Measurements from ENCODE around the gene SLC46A1.
"Not testable (repeated sequence)": the region's sequence is repeated elsewhere in the genome, so short reads cannot be mapped to it uniquely, and the experiment has no call there.

The SLC46A1 gene

GRCh38 chr17:28405632-28406472 is at the start of gene SLC46A1:
SLC46A1 (minus strand) TSS chr17:28406212; CDS start chr17:28406114, 98 bp downstream.
- DNase-seq, result peak; percentile 27

GRCh38 chr17:28449859-28450258 is 43.8 kb upstream of the SLC46A1 start:
- DNase-seq, result no peak

- DNase-seq, result no peak
Observed at GRCh38 chr17:28447396-28447760, 41.4 kb upstream of the SLC46A1 start.

- DNase-seq, result no peak
Observed at GRCh38 chr17:28446716-28447395, 40.8 kb upstream of the SLC46A1 start.

GRCh38 chr17:28443901-28444638 is 38.1 kb upstream of the SLC46A1 start:
- DNase-seq, result no peak

- not testable (repeated sequence) for DNase-seq
Observed at GRCh38 chr17:28434326-28434725, 28.3 kb upstream of the SLC46A1 start.

- no peak for DNase-seq
Observed at GRCh38 chr17:28433721-28434120, 27.7 kb upstream of the SLC46A1 start.

- not testable (repeated sequence) for DNase-seq
Observed at GRCh38 chr17:28427982-28428381, 22.0 kb upstream of the SLC46A1 start.

- no peak for DNase-seq
Observed at GRCh38 chr17:28427371-28427770, 21.4 kb upstream of the SLC46A1 start.

GRCh38 chr17:28426081-28426519 is 20.1 kb upstream of the SLC46A1 start:
- no peak for DNase-seq

GRCh38 chr17:28425206-28425605 is 19.2 kb upstream of the SLC46A1 start:
- no peak for DNase-seq

GRCh38 chr17:28421787-28422305 is 15.8 kb upstream of the SLC46A1 start:
- no peak for DNase-seq

- no peak for DNase-seq
Observed at GRCh38 chr17:28416703-28417311, 10.8 kb upstream of the SLC46A1 start.

GRCh38 chr17:28415886-28416285 is 9.9 kb upstream of the SLC46A1 start:
- no peak for DNase-seq

GRCh38 chr17:28413804-28414203 is 7.8 kb upstream of the SLC46A1 start:
- DNase-seq, result no peak

GRCh38 chr17:28412099-28412498 is 6.1 kb upstream of the SLC46A1 start:
- DNase-seq, result no peak

GRCh38 chr17:28407974-28408306 is 1.9 kb upstream of the SLC46A1 start:
- no peak for DNase-seq

GRCh38 chr17:28407130-28407973 is 1.3 kb upstream of the SLC46A1 start:
- no peak for DNase-seq

GRCh38 chr17:28406473-28406814 is 432 bp upstream of the SLC46A1 start:
- DNase-seq, result no peak

- no peak for DNase-seq
Observed at GRCh38 chr17:28404812-28405570, 1.0 kb downstream of the SLC46A1 start.

GRCh38 chr17:28404461-28404811 is 1.6 kb downstream of the SLC46A1 start:
- no peak for DNase-seq
